ENCODE data around the gene C5AR1. TPM values are rescaled to one million over a fixed set of nuclear protein-coding genes. Genes with fewer than 3 reads are reported as not detected.
"Not testable (repeated sequence)": the region's sequence is repeated elsewhere in the genome, so short reads cannot be mapped to it uniquely, and the experiment has no call there.

The C5AR1 gene
- polyA plus RNA-seq (2013, experiment 1 of 2; ENCODE audit: insufficient read length), result 0.91 TPM
- 0.43 TPM for polyA plus RNA-seq (2013, experiment 2 of 2; ENCODE audit: insufficient read length)

- peak; percentile 15 for DNase-seq
These were observed at the start of gene C5AR1 for GRCh38 chr19:47309608-47310007. C5AR1 (plus strand) TSS chr19:47309861; CDS start chr19:47309896, 35 bp downstream.

- DNase-seq, result no peak
These were observed 49.2 kb upstream of the C5AR1 start for GRCh38 chr19:47260476-47260875.

GRCh38 chr19:47261946-47262793, 47.5 kb upstream of the C5AR1 start:
- DNase-seq, result not testable (repeated sequence)

- no peak for DNase-seq
These were observed 45.0 kb upstream of the C5AR1 start for GRCh38 chr19:47264629-47265028.

GRCh38 chr19:47266401-47266941, 43.2 kb upstream of the C5AR1 start:
- DNase-seq, result no peak

- DNase-seq, result no peak
These were observed 42.3 kb upstream of the C5AR1 start for GRCh38 chr19:47267350-47267759.

- DNase-seq, result no peak
These were observed 41.6 kb upstream of the C5AR1 start for GRCh38 chr19:47268028-47268427.

- DNase-seq, result no peak
These were observed 40.1 kb upstream of the C5AR1 start for GRCh38 chr19:47269596-47269995.

GRCh38 chr19:47270408-47270807, 39.3 kb upstream of the C5AR1 start:
- no peak for DNase-seq

- DNase-seq, result no peak
These were observed 37.7 kb upstream of the C5AR1 start for GRCh38 chr19:47271949-47272348.

GRCh38 chr19:47272448-47273312, 37.0 kb upstream of the C5AR1 start:
- DNase-seq, result no peak

GRCh38 chr19:47273313-47274070, 36.2 kb upstream of the C5AR1 start:
- DNase-seq, result peak; percentile 93

- DNase-seq, result peak; percentile 87
These were observed 35.4 kb upstream of the C5AR1 start, which contains the start of gene INAFM1 for GRCh38 chr19:47274071-47274890. INAFM1 (plus strand) TSS chr19:47274885; CDS start chr19:47274920, 35 bp downstream.

- no peak for DNase-seq
These were observed 34.5 kb upstream of the C5AR1 start for GRCh38 chr19:47274891-47275761.

- DNase-seq, result peak; percentile 50
These were observed 33.7 kb upstream of the C5AR1 start for GRCh38 chr19:47275791-47276461.

- not testable (repeated sequence) for DNase-seq
These were observed 33.1 kb upstream of the C5AR1 start for GRCh38 chr19:47276513-47276912.

GRCh38 chr19:47280183-47280797, 29.4 kb upstream of the C5AR1 start:
- DNase-seq, result peak; percentile 36

GRCh38 chr19:47283405-47284059, 26.1 kb upstream of the C5AR1 start:
- no peak for DNase-seq
